Measurements from ENCODE around the gene MT2A. TPM values are rescaled to one million over a fixed set of nuclear protein-coding genes. Genes with fewer than 3 reads are reported as not detected.
"Not testable (repeated sequence)": the region's sequence is repeated elsewhere in the genome, so short reads cannot be mapped to it uniquely, and the experiment has no call there.

MT2A gene
- total and polyA plus RNA-seq, 12 donors, result 43.8 to 6,828 (median 557) TPM

DNA sequence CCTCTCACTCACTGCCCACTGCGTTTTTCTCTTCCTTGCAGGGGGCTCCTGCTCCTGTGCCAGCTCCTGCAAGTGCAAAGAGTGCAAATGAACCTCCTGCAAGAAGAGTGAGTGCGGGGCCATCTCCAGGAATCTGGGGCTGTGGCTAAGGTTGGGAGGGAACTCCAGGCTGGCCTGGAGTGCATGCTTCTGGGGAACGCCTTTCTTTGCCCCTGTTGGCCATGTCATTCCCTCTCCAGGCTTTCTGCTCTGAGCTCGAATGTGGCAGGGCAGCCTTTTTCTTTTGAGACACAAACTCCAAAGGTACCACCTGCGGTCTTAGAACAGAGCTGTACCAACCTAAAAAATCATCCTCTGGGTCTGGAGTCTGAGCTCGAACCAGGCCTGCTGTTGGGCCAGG lies 9.8 kb downstream of the MT2A start:
- intact Hi-C loops (cut with DNase I), result no loop called here
- 73 to 78% (median 75%) methylated on average over 5 to 6 of the region's 6 CpGs for WGBS, 4 donors
- no peaks in the 10 kb centered on the region for H3K27me3 ChIP-seq
- no peak for DNase-seq
- no peak overlapping the region for H3K27ac ChIP-seq
- TF ChIP-seq, protein P1, sequence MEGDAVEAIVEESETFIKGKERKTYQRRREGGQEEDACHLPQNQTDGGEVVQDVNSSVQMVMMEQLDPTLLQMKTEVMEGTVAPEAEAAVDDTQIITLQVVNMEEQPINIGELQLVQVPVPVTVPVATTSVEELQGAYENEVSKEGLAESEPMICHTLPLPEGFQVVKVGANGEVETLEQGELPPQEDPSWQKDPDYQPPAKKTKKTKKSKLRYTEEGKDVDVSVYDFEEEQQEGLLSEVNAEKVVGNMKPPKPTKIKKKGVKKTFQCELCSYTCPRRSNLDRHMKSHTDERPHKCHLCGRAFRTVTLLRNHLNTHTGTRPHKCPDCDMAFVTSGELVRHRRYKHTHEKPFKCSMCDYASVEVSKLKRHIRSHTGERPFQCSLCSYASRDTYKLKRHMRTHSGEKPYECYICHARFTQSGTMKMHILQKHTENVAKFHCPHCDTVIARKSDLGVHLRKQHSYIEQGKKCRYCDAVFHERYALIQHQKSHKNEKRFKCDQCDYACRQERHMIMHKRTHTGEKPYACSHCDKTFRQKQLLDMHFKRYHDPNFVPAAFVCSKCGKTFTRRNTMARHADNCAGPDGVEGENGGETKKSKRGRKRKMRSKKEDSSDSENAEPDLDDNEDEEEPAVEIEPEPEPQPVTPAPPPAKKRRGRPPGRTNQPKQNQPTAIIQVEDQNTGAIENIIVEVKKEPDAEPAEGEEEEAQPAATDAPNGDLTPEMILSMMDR (IDR thresholded peaks at IDR 0.05), result no peak
- no peak for TF ChIP-seq POLR2A (IDR thresholded peaks at IDR 0.05)
- H3K4me1 ChIP-seq (replicated peaks in 1 of 2), result peaks cover 0 to 23% of the 10 kb centered on the region in 2 donors
- no peaks in the 10 kb centered on the region for H3K36me3 ChIP-seq (replicated peaks in 1 of 2)
- no peaks in the 10 kb centered on the region for H3K9me3 ChIP-seq (replicated peaks in 1 of 3)
- H3K4me3 ChIP-seq, result no peak overlapping the region

DNA sequence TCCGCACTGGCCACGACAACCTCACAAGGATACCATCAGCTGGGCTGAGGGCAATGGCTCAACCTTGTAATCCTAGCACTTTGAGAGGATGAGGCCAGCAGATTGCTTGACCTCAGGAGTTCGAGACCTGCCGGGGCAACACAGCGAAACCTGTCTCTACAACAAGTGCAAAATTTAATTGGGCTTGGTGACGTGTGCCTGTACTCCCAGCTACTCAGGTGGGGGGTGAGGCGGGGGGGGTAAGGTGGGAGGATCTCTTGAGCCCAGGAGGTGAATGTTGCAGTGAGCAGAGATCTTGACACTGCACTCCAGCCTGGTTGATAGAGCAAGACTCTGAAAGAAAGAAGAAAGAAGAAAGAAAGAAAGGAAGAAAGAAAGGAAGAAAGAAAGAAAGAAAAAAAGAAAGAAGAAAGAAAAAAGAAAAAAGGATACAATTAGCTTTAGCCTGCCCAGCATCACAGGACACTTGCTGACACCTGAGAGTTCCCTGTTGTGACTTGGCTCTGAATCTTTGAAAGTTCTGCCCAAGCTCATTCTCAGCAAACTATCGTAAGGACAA lies 12.0 kb downstream of the MT2A start:
- intact Hi-C loops (cut with DNase I), result no loop called here

DNA sequence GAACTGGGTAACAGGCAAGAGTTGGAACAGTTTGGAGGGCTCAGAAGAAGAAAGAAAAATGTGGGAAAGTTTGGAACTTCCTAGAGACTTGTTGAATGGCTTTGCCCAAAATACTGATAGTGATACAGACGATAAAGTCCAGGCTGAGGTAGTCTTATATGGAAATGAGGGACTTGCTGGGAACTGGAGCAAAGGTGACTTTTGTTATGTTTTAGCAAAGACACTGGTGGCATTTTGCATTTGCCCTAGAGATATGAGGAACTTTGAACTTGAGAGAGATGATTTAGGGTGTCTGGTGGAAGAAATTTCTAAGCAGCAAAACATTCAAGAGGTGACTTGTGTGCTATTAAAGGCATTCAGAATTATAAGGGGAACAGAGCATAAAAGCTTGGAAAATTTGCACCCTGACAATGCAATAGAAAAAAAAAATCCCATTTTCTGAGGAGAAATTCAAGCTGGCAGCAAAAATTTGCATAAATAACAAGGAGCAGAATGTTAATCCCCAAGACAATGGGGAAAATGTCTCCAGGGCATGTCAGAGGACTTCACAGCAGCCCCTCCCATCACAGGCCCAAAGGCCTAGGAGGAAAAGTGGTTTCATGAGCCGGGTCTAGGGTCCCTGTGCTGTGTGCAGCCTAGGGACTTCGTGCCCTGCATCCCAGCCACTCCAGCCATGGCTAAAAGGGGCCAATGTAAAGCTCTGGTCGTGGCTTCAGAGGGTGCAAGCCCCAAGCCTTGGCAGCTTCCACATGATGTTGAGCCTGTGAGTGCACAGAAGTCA lies 13.5 kb downstream of the MT2A start:
- intact Hi-C loops (cut with DNase I); H3K27me3 ChIP-seq; DNase-seq; H3K9me3 ChIP-seq (replicated peaks in 1 of 3); H3K4me3 ChIP-seq; H3K36me3 ChIP-seq (replicated peaks in 1 of 2): not testable (repeated sequence)
- WGBS, 4 donors, result 64 to 81% (median 78%) methylated on average over 2 to 4 of the region's 4 CpGs
- peaks cover 9 to 31% of the 10 kb centered on the region in 2 donors for H3K4me1 ChIP-seq (replicated peaks in 1 of 2)
- peak overlapping the region in 2 of 5 donors; percentile 41 to 63 for H3K27ac ChIP-seq

More for the DNA sequence above, 12.0 kb downstream of the MT2A start:
- Histone ChIP-seq H3K27me3 (no peaks in the 10 kb centered on the region), H3K36me3 (replicated peaks in 1 of 2) (no peaks in the 10 kb centered on the region), H3K9me3 (replicated peaks in 1 of 3) (no peaks in the 10 kb centered on the region), H3K4me3 (no peak overlapping the region), H3K4me1 (replicated peaks in 1 of 2) (peaks cover 0 to 23% of the 10 kb centered on the region in 2 donors), H3K27ac (no peak overlapping the region)
- WGBS, 4 donors, result 76 to 88% (median 81%) methylated on average over 7 to 8 of the region's 8 CpGs
- no peak for DNase-seq
- TF ChIP-seq POLR2A (IDR thresholded peaks at IDR 0.05), result no peak
- TF ChIP-seq, protein P1 (IDR thresholded peaks at IDR 0.05), result no peak

DNA sequence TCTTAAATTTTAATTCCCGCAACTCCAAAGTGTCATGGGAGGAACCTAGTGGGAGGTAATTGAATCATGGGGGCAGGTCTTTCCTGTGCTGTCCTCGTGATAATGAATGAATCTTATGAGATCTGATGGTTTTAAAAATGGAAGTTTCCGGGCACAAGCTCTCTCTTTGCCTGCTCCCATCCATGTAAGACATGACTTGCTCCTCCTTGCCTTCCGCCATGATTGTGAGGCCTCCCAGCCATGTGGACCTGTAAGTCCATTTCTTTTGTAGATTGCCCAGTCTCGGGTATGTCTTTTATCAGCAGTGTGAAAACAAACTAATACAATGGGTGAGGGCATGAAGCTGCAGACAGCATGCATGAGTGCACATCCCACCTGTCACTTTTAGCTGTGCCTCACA lies 14.8 kb downstream of the MT2A start:
- DNase-seq; H3K4me3 ChIP-seq; H3K36me3 ChIP-seq (replicated peaks in 1 of 2); intact Hi-C loops (cut with DNase I); H3K27ac ChIP-seq; H3K9me3 ChIP-seq (replicated peaks in 1 of 3); H3K27me3 ChIP-seq: not testable (repeated sequence)
- H3K4me1 ChIP-seq (replicated peaks in 1 of 2), result peaks cover 13 to 23% of the 10 kb centered on the region in 2 donors
- 91 to 95% (median 94%) methylated on average over 5 of the region's 5 CpGs for WGBS, 4 donors

DNA sequence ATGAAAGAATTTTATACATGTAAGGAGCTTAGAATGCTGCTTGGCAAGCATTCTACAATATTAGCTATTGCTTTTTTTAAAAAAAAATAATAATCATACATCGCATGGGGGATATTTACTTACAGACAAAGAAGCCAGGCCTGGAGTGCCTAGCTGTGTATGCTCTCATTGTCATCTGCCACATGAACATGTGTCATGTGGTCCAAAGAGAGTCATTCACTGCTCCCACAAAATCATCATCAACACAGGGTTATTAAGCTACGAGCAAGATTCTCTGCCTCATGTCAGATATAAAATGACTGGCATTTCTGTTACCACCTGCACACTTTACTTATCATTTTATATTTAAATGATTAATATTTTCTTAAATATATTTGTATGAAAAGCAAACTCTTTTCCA lies 15.3 kb downstream of the MT2A start:
- 93 to 97% (median 95%) methylated on average over 2 of the region's 2 CpGs for WGBS, 4 donors
- peaks cover 13 to 23% of the 10 kb centered on the region in 2 donors for H3K4me1 ChIP-seq (replicated peaks in 1 of 2)
- H3K27me3 ChIP-seq, result no peaks in the 10 kb centered on the region
- H3K36me3 ChIP-seq (replicated peaks in 1 of 2), result no peaks in the 10 kb centered on the region
- intact Hi-C loops (cut with DNase I), result no loop called here
- no peak for TF ChIP-seq POLR2A (IDR thresholded peaks at IDR 0.05)
- TF ChIP-seq, protein P1 (IDR thresholded peaks at IDR 0.05), result no peak
- H3K4me3 ChIP-seq, result no peak overlapping the region
- H3K27ac ChIP-seq, result no peak overlapping the region
- no peaks in the 10 kb centered on the region for H3K9me3 ChIP-seq (replicated peaks in 1 of 3)
- no peak for DNase-seq
